ES-I3 (cell line): Measurements from ENCODE around the gene TCL1B.

Source experiments
- H3K36me3 ChIP-seq: 2 replicates; pipeline ENCODE4 v1.6.1; 2013; ENCODE audit warnings: mild to moderate bottlenecking, low read length, control low read depth, moderate library complexity; ENCODE audit not compliant: insufficient read depth
- H3K4me1 ChIP-seq: 2 replicates; pipeline ENCODE4 v1.6.1; 2013; ENCODE audit warnings: mild to moderate bottlenecking, control low read depth, low read length; ENCODE audit not compliant: insufficient read depth
- H3K9ac ChIP-seq: 2 replicates; pipeline ENCODE4 v1.6.1; 2013; ENCODE audit warnings: low read depth, mild to moderate bottlenecking, low read length, moderate library complexity
- H3K9me3 ChIP-seq: 2 replicates; pipeline ENCODE4 v1.6.1; 2013; ENCODE audit warnings: mild to moderate bottlenecking, low read length, moderate library complexity; ENCODE audit not compliant: control insufficient read depth, insufficient read depth

TCL1B gene

DNA sequence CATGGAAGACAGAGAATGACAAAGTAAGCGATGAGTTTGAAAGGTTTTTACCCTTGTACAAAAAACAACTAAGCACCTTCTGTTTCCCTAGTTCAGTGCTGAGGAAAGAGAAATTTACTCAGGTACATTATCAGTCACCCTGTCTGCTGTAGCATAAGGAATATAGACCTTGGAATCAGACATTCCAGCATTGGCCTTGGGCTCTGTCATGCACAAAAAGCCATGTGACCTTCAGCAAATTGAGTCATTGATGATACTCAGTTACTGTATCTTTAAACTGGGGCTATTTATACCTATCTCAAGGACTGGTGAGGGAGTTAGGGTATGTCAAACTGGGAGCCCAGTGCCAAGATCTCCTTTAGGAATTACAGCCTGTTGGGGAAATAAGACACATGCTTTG, 47.0 kb downstream of the TCL1B start:
- Histone ChIP-seq H3K9me3 (no peaks in the 10 kb centered on the region), H3K36me3 (no peaks in the 10 kb centered on the region), H3K4me1 (no peaks in the 10 kb centered on the region), H3K9ac (no peak overlapping the region)

DNA sequence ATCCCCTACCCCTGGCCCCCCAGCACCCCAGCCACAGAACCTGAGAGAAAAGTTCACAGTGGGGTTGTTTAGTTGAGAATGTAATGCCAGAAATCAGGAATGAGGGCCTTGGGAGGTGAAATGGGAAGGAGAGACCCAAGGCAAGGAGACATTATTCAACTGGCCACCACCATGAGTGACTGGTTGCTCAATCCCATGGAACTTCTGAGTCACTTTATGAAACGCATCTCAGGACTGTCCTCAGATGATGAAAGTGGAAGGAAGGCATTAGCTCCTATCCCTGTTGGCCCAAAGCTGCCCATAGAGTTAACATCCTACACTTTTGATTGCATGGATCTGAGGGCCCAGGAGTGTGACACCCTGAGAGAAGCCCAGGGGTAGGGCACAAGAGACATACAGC, 53.1 kb downstream of the TCL1B start:
- Histone ChIP-seq H3K9me3 (no peaks in the 10 kb centered on the region), H3K36me3 (no peaks in the 10 kb centered on the region), H3K9ac (no peak overlapping the region), H3K4me1 (no peaks in the 10 kb centered on the region)

GRCh38 chr14:95741038-95741490, 54.8 kb downstream of the TCL1B start:
- no peak overlapping the region for H3K9ac ChIP-seq
- no peaks in the 10 kb centered on the region for H3K9me3 ChIP-seq
- no peaks in the 10 kb centered on the region for H3K4me1 ChIP-seq
- H3K36me3 ChIP-seq: no peaks in the 10 kb centered on the region

DNA sequence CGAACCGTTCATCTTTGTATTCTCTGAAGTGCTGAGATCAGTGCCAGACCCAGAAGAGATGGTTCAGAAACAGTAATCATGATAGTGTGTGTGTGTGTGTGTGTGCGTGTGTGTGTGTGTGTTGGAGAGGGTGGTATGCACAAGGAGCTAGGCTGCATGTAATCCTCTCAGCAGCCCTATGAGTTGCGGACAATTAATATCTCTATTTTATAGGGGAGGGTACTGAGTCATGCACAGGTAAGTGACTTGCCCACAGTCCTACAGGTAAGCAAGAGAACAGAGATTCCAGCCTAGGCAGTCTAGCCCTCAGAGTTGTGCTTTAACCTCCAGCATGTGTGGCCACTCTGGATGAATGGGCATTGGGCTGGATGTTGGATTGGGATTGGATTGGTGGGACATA, 55.6 kb downstream of the TCL1B start:
- H3K4me1 ChIP-seq: no peaks in the 10 kb centered on the region

More for the DNA sequence above, 55.6 kb downstream of the TCL1B start:
- H3K9me3 ChIP-seq: no peaks in the 10 kb centered on the region
- H3K36me3 ChIP-seq: no peaks in the 10 kb centered on the region
- no peak overlapping the region for H3K9ac ChIP-seq
